ENCODE measurements around the gene MYO5B. TPM values are rescaled to one million over a fixed set of nuclear protein-coding genes. Genes with fewer than 3 reads are reported as not detected.

MYO5B gene
- total RNA-seq, 1 donor from 2014 or later: 114 TPM

- no peaks in the 10 kb centered on the region for H3K27me3 ChIP-seq (ENCODE audit: control insufficient read depth, insufficient read depth, low read length)
- H3K4me3 ChIP-seq (ENCODE audit: low read depth, low read length): no peak overlapping the region
- DNase-seq (ENCODE audit: low read depth): no peak
- no peaks in the 10 kb centered on the region for H3K36me3 ChIP-seq (ENCODE audit: control insufficient read depth, insufficient read depth, low read length)
- no peak for TF ChIP-seq CTCF (IDR thresholded peaks at IDR 0.05; ENCODE audit: insufficient read depth, low read length, poor library complexity, severe bottlenecking)
Observed at GRCh38 chr18:49862656-49863385, 332.1 kb downstream of the MYO5B start.

DNA sequence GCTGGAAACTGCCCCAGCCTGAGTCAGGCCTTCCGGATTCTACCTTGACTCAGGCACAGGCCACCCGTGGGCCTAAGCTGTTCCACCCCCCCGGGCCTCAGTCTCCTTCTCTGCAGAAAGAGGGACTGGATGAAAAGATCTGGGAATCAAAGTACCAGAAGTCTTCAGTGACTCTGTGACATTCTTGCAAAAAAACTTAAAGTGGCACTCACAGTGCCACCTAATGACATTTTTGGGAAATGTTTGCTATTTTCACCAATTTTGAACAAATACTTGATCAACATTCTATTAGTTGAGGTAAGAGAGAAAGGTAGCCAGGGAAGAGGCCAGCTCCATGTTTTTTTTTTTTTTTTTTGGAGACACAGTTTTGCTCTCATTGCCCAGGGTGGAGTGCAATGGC, 333.3 kb downstream of the MYO5B start:
- no peak overlapping the region for H3K4me3 ChIP-seq (ENCODE audit: low read depth, low read length)
- no peak for DNase-seq (ENCODE audit: low read depth)
- TF ChIP-seq CTCF (IDR thresholded peaks at IDR 0.05; ENCODE audit: insufficient read depth, low read length, poor library complexity, severe bottlenecking): peak; percentile 37
- H3K27me3 ChIP-seq (ENCODE audit: control insufficient read depth, insufficient read depth, low read length): no peaks in the 10 kb centered on the region
- no peaks in the 10 kb centered on the region for H3K36me3 ChIP-seq (ENCODE audit: control insufficient read depth, insufficient read depth, low read length)

DNA sequence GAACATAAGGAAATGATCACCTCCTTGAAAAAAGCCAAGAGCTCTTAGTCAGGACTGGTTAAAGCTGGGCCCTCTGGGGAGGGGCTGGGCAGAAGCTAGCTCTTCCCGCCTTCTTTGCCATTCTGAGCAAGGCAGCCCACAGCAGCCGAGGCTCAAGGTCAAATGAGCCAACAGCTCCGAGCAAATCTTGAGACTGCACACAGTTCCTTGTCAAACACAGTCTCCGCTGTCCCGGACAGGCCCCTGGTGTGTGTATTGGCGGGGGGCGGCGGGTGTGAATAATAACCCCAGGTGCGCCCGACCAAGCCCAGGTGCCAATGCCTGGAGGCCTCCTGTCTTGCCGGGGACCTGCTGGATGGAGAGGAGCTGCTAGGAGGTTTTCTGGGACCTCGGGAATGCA, 335.2 kb downstream of the MYO5B start:
- DNase-seq (ENCODE audit: low read depth): no peak
- Histone ChIP-seq H3K27me3 (ENCODE audit: control insufficient read depth, insufficient read depth, low read length) (no peaks in the 10 kb centered on the region), H3K4me3 (ENCODE audit: low read depth, low read length) (no peak overlapping the region), H3K36me3 (ENCODE audit: control insufficient read depth, insufficient read depth, low read length) (no peaks in the 10 kb centered on the region)
- TF ChIP-seq CTCF (IDR thresholded peaks at IDR 0.05; ENCODE audit: insufficient read depth, low read length, poor library complexity, severe bottlenecking): no peak

DNA sequence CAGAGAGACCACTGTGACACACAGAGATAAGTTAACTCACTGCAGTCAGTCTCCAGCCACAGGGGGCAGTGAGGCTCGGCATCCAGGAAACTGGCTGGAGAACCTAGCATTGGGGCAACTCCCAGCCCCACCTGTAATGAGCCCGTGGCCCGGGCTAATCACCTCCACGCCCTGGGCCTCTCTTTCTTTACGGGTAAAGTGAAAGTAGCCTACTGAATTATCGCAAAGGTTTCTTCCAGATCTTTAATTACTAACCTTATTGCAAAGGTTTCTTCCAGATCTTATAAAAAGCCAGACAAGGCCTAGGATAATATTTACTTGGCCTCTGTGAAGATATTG, 336.0 kb downstream of the MYO5B start:
- H3K36me3 ChIP-seq (ENCODE audit: control insufficient read depth, insufficient read depth, low read length): no peaks in the 10 kb centered on the region
- DNase-seq (ENCODE audit: low read depth): no peak
- no peaks in the 10 kb centered on the region for H3K27me3 ChIP-seq (ENCODE audit: control insufficient read depth, insufficient read depth, low read length)
- TF ChIP-seq CTCF (IDR thresholded peaks at IDR 0.05; ENCODE audit: insufficient read depth, low read length, poor library complexity, severe bottlenecking): no peak
- H3K4me3 ChIP-seq (ENCODE audit: low read depth, low read length): no peak overlapping the region

- peak; percentile 39 for DNase-seq (ENCODE audit: low read depth)
- Histone ChIP-seq H3K36me3 (ENCODE audit: control insufficient read depth, insufficient read depth, low read length) (no peaks in the 10 kb centered on the region), H3K4me3 (ENCODE audit: low read depth, low read length) (no peak overlapping the region), H3K27me3 (ENCODE audit: control insufficient read depth, insufficient read depth, low read length) (no peaks in the 10 kb centered on the region)
- TF ChIP-seq CTCF (IDR thresholded peaks at IDR 0.05; ENCODE audit: insufficient read depth, low read length, poor library complexity, severe bottlenecking): peak; percentile 91
Observed at GRCh38 chr18:49858309-49859020, 336.5 kb downstream of the MYO5B start.
